ENCODE measurements around the gene SIL1.

SIL1 gene

GRCh38 chr5:138955671-138956295, 242.4 kb downstream of the SIL1 start:
- peak overlapping the region; percentile 83 for H3K27ac ChIP-seq
- no peak for TF ChIP-seq CTCF (conservative IDR thresholded peaks at IDR 0.05)

DNA sequence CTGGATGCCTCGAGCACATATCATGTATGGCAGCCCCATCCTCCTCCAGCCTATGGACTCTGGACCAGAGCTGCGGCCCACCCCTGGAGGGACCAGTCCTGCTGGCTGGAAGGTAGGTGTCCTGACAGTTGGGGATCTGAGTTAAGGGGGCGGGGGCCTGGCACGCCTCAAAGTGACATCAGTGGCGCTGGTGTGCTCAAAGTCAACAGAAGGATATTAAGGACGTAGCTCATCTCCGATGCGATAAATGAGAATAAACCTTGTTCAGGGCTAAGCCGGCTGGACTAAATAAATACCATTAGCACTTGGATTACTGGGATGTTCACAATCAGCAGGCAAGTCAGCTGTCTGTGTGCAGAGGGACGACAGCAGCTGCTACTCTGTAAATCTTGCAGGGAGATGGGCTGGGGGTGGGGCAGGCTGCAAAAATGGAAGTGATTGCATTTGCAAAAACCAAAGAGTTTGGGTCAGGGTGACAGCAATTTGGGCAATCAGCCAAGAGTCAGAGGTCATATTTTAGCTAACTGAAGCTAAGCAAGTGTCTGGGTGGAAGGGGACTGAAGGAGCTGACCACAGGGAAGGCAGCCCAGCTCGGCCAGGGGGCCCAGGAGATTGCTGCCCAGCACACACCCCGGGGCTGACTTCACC, 243.0 kb downstream of the SIL1 start:
- H3K27ac ChIP-seq, result peak overlapping the region; percentile 83
- no peak for TF ChIP-seq CTCF (conservative IDR thresholded peaks at IDR 0.05)

- TF ChIP-seq CTCF (conservative IDR thresholded peaks at IDR 0.05), result no peak
- H3K27ac ChIP-seq, result peak overlapping the region; percentile 83
These were observed 243.7 kb downstream of the SIL1 start for GRCh38 chr5:138954257-138955012.

DNA sequence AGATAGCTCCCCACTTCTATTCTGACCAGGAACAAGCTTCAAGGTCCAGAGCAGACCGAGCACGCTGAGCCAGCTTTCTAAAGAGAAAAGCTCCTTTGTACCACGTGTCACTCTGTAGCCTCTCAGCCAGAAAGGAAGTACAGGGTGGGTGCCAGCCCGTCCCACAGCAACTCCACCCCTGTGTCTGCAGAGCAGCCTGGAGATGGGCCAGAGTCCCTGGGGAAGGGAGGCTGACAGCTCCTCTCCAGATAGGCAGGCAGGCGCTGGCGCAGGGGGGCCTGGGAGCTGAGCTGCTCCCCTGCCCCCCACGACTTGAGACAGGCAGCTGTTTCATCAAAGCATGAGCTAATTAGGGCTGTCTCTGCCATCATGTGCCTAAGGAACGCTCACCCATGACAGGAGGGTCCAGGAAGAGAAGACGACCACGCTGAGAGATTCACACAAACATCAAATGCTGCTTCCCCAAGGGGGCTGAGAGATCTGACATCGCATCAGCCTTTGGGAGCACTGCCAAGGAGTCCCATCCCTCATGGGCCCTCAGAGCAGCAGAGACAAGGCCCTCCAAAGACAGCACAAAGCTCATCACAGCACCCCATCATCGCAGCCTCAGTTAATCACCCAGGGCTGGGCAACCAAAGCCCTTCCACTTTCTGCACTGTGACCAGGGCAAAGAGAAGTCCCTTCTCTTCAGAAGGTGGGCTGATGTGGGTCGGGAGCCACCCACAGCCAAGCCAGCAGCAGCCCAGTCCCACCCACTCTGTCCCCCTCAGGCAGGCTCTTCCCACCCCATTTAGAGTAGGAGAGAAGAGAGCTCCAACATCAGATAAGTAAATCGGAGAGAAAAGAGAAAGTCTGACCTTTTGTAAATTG, 244.5 kb downstream of the SIL1 start:
- no peak for TF ChIP-seq CTCF (conservative IDR thresholded peaks at IDR 0.05)
- peak overlapping the region; percentile 83 for H3K27ac ChIP-seq

GRCh38 chr5:138952962-138953361, 245.2 kb downstream of the SIL1 start:
- peak overlapping the region; percentile 83 for H3K27ac ChIP-seq
- no peak for TF ChIP-seq CTCF (conservative IDR thresholded peaks at IDR 0.05)

DNA sequence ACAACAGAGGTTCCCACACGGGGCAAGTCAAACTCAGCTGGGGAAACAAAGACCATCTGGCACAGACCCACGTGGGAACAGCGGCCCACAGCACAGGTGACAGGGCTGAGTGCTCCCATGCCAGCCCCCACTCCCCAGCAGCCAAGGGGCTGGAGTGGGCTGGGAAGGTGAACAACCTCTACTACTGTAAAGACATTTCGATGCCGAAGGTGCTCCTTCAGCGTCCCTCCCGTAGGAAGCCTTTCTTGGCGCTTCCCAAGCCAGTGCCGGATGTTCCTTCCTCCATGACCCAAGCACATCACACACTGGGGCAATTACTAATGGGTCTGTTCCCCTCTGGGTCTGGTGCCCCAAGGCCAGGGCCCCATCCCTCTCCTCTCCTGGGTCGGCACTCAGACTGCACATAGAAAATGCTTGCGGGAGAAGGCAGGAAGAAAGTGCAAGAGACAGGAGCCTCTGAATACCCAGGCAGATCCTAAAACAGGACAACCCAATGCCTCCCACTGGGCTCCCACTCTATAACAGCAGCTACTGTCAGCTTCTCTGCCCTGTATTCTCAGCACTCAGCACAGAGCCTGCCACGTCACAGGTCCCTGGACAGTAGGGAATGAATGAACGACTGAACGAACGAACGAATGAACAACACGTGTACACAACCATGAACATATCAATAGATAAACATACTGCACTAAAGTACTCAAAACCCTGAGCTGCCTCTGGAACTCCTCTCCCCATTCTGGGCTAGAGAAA, 246.0 kb downstream of the SIL1 start:
- TF ChIP-seq CTCF (conservative IDR thresholded peaks at IDR 0.05), result no peak
- peak overlapping the region; percentile 83 for H3K27ac ChIP-seq

All from VCaP (cell line).